Measurements from ENCODE around the gene GARIN5B. TPM values are rescaled to one million over a fixed set of nuclear protein-coding genes. Genes with fewer than 3 reads are reported as not detected.

Gene GARIN5B
- total RNA-seq, 1 experiment from 2014 or later: not detected

DNA sequence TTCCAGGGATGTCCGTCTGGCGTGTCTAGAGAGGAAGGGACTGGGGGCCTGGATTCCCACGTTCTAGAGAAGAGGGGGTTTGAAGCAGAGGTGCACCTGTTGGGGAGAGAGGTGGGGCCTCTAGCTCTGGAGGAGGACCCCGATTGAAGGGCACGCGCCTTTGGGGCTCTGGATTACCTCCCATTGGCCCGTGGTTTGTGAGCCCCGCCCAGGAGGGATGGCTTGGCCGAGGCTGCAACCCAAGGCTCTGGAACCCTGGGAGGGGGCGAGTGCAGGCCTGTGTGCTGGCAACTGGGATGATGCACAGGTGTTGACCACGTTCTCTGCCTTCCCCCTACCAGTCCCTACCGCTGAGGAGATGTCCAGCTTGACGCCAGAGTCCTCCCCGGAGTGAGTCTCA is 58.1 kb downstream of the GARIN5B start:
- intact Hi-C loops (cut with micrococcal nuclease): loop anchor here (1.0 kb wide), 1 partner anchor 80 kb away; the partner anchor contains the start of gene RPL28
- Mint-ChIP-seq H3K9me3 (ENCODE audit: unreplicated experiment) (no peaks in the 10 kb centered on the region), H3K27me3 (ENCODE audit: insufficient read depth, unreplicated experiment) (no peaks in the 10 kb centered on the region), H3K27ac (ENCODE audit: low read depth, unreplicated experiment) (no peak overlapping the region), H3K36me3 (ENCODE audit: insufficient read depth, unreplicated experiment) (no peaks in the 10 kb centered on the region), H3K4me3 (ENCODE audit: unreplicated experiment) (no peak overlapping the region), H3K4me1 (ENCODE audit: insufficient read depth, unreplicated experiment) (no peaks in the 10 kb centered on the region)
- DNase-seq (ENCODE audit: unreplicated experiment): no peak
- POLR2A ChIA-PET: interaction anchor here (1.2 to 1.4 kb wide), 2 partner anchors 34 to 82 kb away, joined by 3 read pairs; no protein-coding TSS in a partner anchor
- CTCF ChIA-PET: interaction anchor here (2.4 kb wide), 1 partner anchor 34 kb away, joined by 11 read pairs; the partner anchor contains the start of gene KMT5C
- TF ChIP-seq, protein P1, sequence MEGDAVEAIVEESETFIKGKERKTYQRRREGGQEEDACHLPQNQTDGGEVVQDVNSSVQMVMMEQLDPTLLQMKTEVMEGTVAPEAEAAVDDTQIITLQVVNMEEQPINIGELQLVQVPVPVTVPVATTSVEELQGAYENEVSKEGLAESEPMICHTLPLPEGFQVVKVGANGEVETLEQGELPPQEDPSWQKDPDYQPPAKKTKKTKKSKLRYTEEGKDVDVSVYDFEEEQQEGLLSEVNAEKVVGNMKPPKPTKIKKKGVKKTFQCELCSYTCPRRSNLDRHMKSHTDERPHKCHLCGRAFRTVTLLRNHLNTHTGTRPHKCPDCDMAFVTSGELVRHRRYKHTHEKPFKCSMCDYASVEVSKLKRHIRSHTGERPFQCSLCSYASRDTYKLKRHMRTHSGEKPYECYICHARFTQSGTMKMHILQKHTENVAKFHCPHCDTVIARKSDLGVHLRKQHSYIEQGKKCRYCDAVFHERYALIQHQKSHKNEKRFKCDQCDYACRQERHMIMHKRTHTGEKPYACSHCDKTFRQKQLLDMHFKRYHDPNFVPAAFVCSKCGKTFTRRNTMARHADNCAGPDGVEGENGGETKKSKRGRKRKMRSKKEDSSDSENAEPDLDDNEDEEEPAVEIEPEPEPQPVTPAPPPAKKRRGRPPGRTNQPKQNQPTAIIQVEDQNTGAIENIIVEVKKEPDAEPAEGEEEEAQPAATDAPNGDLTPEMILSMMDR (IDR thresholded peaks at IDR 0.05; ENCODE audit: unreplicated experiment): no peak
- no TSS peak for BruUV-seq (replicated peaks)

Other genes starting within 250 kb of the GARIN5B start
- gene PPP1R12C, start 245.6 kb downstream of the GARIN5B start, total RNA-seq (2022): 76.4 and 88.6 TPM in 2 replicates
- gene TNNT1, start 214.1 kb downstream of the GARIN5B start, total RNA-seq (2022): 32.3 and 46.8 TPM in 2 replicates
- gene TNNI3, start 205.5 kb downstream of the GARIN5B start, total RNA-seq (2022): 0.89 TPM in 1 of 2 replicates, not detected in the other
- 3.9 and 4.9 TPM in 2 replicates for gene DNAAF3, start 196.6 kb downstream of the GARIN5B start, total RNA-seq (2022)
- gene SYT5, start 183.0 kb downstream of the GARIN5B start, total RNA-seq (2022): not detected in 2 replicates
- gene PTPRH, start 153.8 kb downstream of the GARIN5B start, total RNA-seq (2022): 0.56 and 2.3 TPM in 2 replicates
- 4.2 and 4.7 TPM in 2 replicates for gene TMEM86B, start 134.5 kb downstream of the GARIN5B start, total RNA-seq (2022)
- gene PPP6R1, start 104.2 kb downstream of the GARIN5B start, total RNA-seq (2022): 70.6 and 78.9 TPM in 2 replicates
- gene HSPBP1, start 83.2 kb downstream of the GARIN5B start, total RNA-seq (2022): 49.2 and 53.1 TPM in 2 replicates
- gene BRSK1, start 79.3 kb downstream of the GARIN5B start, total RNA-seq (2022): 3.8 and 5.1 TPM in 2 replicates
- gene TMEM150B, start 37.9 kb downstream of the GARIN5B start, total RNA-seq (2022): not detected in 2 replicates
- 12.9 and 16.8 TPM in 2 replicates for gene KMT5C, start 23.4 kb downstream of the GARIN5B start, total RNA-seq (2022)
- gene COX6B2, start 8.5 kb downstream of the GARIN5B start, total RNA-seq (2022): 0.33 and 0.93 TPM in 2 replicates
- gene IL11, start 7.2 kb upstream of the GARIN5B start, total RNA-seq (2022): 4.2 TPM in 2 replicates
- 0.58 and 0.59 TPM in 2 replicates for gene TMEM190, start 13.6 kb upstream of the GARIN5B start, total RNA-seq (2022)
- gene TMEM238, start 21.0 kb upstream of the GARIN5B start, total RNA-seq (2022): 10.6 and 14.9 TPM in 2 replicates
- 2,816 and 2,868 TPM in 2 replicates for gene RPL28, start 22.7 kb upstream of the GARIN5B start, total RNA-seq (2022)
- gene UBE2S, start 44.5 kb upstream of the GARIN5B start, total RNA-seq (2022): 331 and 345 TPM in 2 replicates
- not detected in 2 replicates for gene SHISA7, start 80.0 kb upstream of the GARIN5B start, total RNA-seq (2022)
- 34.3 and 59.9 TPM in 2 replicates for gene ISOC2, start 98.4 kb upstream of the GARIN5B start, total RNA-seq (2022)
- gene C19orf85, start 101.5 kb upstream of the GARIN5B start, total RNA-seq (2022): 0.23 and 0.32 TPM in 2 replicates
- 6.2 and 12.1 TPM in 2 replicates for gene ZNF628, start 113.4 kb upstream of the GARIN5B start, total RNA-seq (2022)
- 16.6 and 22.8 TPM in 2 replicates for gene NAT14, start 121.9 kb upstream of the GARIN5B start, total RNA-seq (2022)
- gene SSC5D, start 125.2 kb upstream of the GARIN5B start, total RNA-seq (2022): 0.33 and 0.59 TPM in 2 replicates
- gene SBK2, start 173.9 kb upstream of the GARIN5B start, total RNA-seq (2022): not detected in 2 replicates
- gene SBK3, start 182.3 kb upstream of the GARIN5B start, total RNA-seq (2022): not detected in 2 replicates
- gene ZNF579, start 217.6 kb upstream of the GARIN5B start, total RNA-seq (2022): 11.6 and 12.6 TPM in 2 replicates
- 13.5 and 16.3 TPM in 2 replicates for gene FIZ1, start 236.3 kb upstream of the GARIN5B start, total RNA-seq (2022)
- gene ZNF524, start 237.0 kb upstream of the GARIN5B start, total RNA-seq (2022): 15.7 and 17.6 TPM in 2 replicates
- gene ZNF865, start 242.4 kb upstream of the GARIN5B start, total RNA-seq (2022): 12.2 and 12.7 TPM in 2 replicates